Activated B cell treated with CpG ODN at 0.5 μM for 24 hours (primary cell): ENCODE measurements around the gene MINPP1. TPM values are rescaled to one million over a fixed set of nuclear protein-coding genes. Genes with fewer than 3 reads are reported as not detected.

Source experiments
- ATAC-seq: fragments of 200-7000 bp; cut with Tn5 transposase; one replicate; pipeline ENCODE4 v1.10.0; 2021; ENCODE audit warnings: low read depth, mild to moderate bottlenecking, moderate library complexity
- CTCF ChIA-PET: fragments of 350-600 bp; sonication (Branson Sonifier 250); formaldehyde crosslinking; loops from one replicate; lab custom pipeline; 2021; ENCODE audit warnings: antibody characterized with exemption; lab: Charles Lee
- POLR2A ChIA-PET: fragments of 350-600 bp; sonication (Branson Sonifier 250); formaldehyde crosslinking; loops from one replicate; lab custom pipeline; 2021; ENCODE audit warnings: antibody characterized with exemption; lab: Charles Lee
- DNase-seq: peaks from one replicate; pipeline ENCODE4 v3.0.0; 2022
- H3K27ac Mint-ChIP-seq: one replicate; pipeline ENCODE4 v1.8.0; 2020; ENCODE audit warnings: mixed read lengths
- H3K27me3 Mint-ChIP-seq: one replicate; pipeline ENCODE4 v1.8.0; 2021; ENCODE audit warnings: mixed read lengths
- H3K36me3 Mint-ChIP-seq: one replicate; pipeline ENCODE4 v1.8.0; 2021; ENCODE audit warnings: low read depth, mixed read lengths
- H3K4me1 Mint-ChIP-seq: one replicate; pipeline ENCODE4 v1.8.0; 2021; ENCODE audit warnings: mixed read lengths
- H3K4me3 Mint-ChIP-seq: one replicate; pipeline ENCODE4 v1.8.0; 2020; ENCODE audit warnings: mild to moderate bottlenecking, mixed read lengths
- H3K9me3 Mint-ChIP-seq: one replicate; pipeline ENCODE4 v1.8.0; 2020; ENCODE audit warnings: mixed read lengths
- CTCF ChIP-seq: fragments of 200-600 bp; IDR thresholded peaks from one replicate; pipeline ENCODE4 v1.8.0; 2022; ENCODE audit warnings: antibody characterized with exemption, mild to moderate bottlenecking
- intact Hi-C: fragments of 100-400 bp; cut with micrococcal nuclease; formaldehyde crosslinking; loops from one replicate; pipeline ENCODE4 v1.15.1; 2024
- total RNA-seq: library from RNA; stranded (reverse); gene quantifications from 2 replicates; pipeline ENCODE4 v1.2.3, GENCODE V29; 2022

Gene MINPP1
- total RNA-seq, 1 donor from 2014 or later: 7.3 TPM

- H3K36me3 Mint-ChIP-seq: peaks cover 26% of the 10 kb centered on the region
- POLR2A ChIA-PET: no interaction called here
- H3K27ac Mint-ChIP-seq: no peak overlapping the region
- no peak for DNase-seq
- ATAC-seq: no peak
- intact Hi-C loops: no loop called here
- CTCF ChIA-PET: interaction anchor here (0.9 kb wide), 1 partner anchor 14 kb away, joined by 3 read pairs; no protein-coding TSS in a partner anchor
- no peak for TF ChIP-seq CTCF
- H3K9me3 Mint-ChIP-seq: peaks cover 3% of the 10 kb centered on the region
- no peak overlapping the region for H3K4me3 Mint-ChIP-seq
- H3K4me1 Mint-ChIP-seq: peaks cover 4% of the 10 kb centered on the region
- no peaks in the 10 kb centered on the region for H3K27me3 Mint-ChIP-seq
Observed at GRCh38 chr10:87547734-87548311, 43.1 kb downstream of the MINPP1 start.

DNA sequence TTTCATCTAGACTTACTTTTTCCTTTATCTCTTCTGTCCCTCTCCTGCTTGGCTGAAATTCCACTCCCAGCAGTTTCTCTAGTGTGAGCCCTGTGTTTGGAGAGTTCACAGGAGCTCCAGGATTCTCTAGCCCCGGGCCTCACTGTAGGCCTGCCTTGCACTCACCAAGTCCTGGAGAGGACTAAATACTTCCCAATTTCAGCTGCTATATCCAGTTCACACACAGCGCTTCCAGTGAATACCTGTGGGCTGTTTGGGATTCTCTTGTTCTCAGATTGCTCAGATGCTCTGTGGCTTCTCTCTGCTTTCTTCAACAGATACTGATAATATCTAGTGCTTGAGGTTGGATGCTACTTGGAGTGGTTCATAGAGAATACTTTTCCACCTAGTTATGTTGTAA, 46.0 kb downstream of the MINPP1 start:
- Mint-ChIP-seq H3K4me1 (peaks cover 1% of the 10 kb centered on the region), H3K27ac (no peak overlapping the region), H3K27me3 (no peaks in the 10 kb centered on the region), H3K9me3 (no peaks in the 10 kb centered on the region), H3K36me3 (peaks cover 26% of the 10 kb centered on the region), H3K4me3 (no peak overlapping the region)
- no peak for DNase-seq
- intact Hi-C loops: no loop called here
- ATAC-seq: no peak
- ChIA-PET POLR2A (no interaction called here), CTCF (no interaction called here)
- no peak for TF ChIP-seq CTCF

DNA sequence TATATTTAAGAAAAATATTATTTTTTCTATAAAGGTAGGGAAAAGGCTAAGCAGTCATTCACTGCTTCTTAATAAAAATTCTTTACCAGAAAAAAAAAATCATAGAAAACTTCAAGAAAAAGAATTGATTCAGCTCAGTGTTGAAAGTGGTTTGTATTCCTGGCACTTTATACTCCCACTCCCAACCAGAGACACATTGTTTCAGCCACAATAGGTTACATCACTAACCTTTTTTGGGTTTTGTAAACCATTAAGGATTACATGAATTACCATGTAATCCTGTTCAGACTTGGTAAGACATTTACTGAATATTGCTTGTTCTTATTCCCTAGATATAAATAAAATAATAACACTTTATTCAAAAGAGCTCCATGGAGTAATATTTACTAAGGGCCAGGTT, 46.6 kb downstream of the MINPP1 start:
- Mint-ChIP-seq H3K27me3 (no peaks in the 10 kb centered on the region), H3K4me1 (no peaks in the 10 kb centered on the region), H3K4me3 (no peak overlapping the region), H3K36me3 (peaks cover 26% of the 10 kb centered on the region), H3K27ac (no peak overlapping the region), H3K9me3 (no peaks in the 10 kb centered on the region)
- ATAC-seq (no peak), DNase-seq (no peak)
- intact Hi-C loops: no loop called here
- no peak for TF ChIP-seq CTCF
- POLR2A ChIA-PET: no interaction called here
- CTCF ChIA-PET: no interaction called here

- Mint-ChIP-seq H3K27me3 (no peaks in the 10 kb centered on the region), H3K4me3 (no peak overlapping the region), H3K4me1 (no peaks in the 10 kb centered on the region), H3K9me3 (no peaks in the 10 kb centered on the region), H3K27ac (no peak overlapping the region), H3K36me3 (peaks cover 23% of the 10 kb centered on the region)
- CTCF ChIA-PET: no interaction called here
- no peak for TF ChIP-seq CTCF
- DNase-seq (no peak), ATAC-seq (no peak)
- POLR2A ChIA-PET: no interaction called here
- intact Hi-C loops: no loop called here
Observed at GRCh38 chr10:87552248-87552929, 47.7 kb downstream of the MINPP1 start.

DNA sequence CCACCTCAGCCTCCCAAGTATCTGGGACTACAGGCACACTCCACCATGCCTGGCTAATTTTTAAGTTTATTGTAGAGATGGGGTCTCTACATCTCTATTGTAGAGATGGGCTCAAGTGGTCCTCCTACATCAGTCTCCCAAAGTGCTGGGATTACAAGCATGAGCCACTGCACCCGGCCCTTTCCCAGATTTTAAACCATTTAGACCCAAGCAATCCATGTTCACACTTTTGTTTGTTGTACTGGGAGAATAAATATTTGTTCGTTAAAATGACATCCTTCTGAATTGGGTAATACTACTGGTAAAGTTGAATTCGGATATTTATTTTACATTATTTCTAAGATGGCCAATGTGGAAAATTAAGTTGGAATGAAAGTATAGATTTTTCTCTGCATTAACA, 52.7 kb downstream of the MINPP1 start:
- H3K9me3 Mint-ChIP-seq: peaks cover under 1% of the 10 kb centered on the region
- DNase-seq (no peak), ATAC-seq (no peak)
- no peak overlapping the region for H3K4me3 Mint-ChIP-seq
- CTCF ChIA-PET: no interaction called here
- POLR2A ChIA-PET: no interaction called here
- H3K27ac Mint-ChIP-seq: no peak overlapping the region
- no peaks in the 10 kb centered on the region for H3K27me3 Mint-ChIP-seq
- H3K4me1 Mint-ChIP-seq: no peaks in the 10 kb centered on the region
- peaks cover 15% of the 10 kb centered on the region for H3K36me3 Mint-ChIP-seq
- intact Hi-C loops: no loop called here
- TF ChIP-seq CTCF: no peak
